GM12801 (cell line): ENCODE measurements around the gene APH1B.

Source experiments
- TF ChIP-seq, protein P1 (sequence below): IDR thresholded peaks from one replicate; pipeline ENCODE4 v1.5.1; 2011; ENCODE audit warnings: control low read depth; ENCODE audit not compliant: insufficient read length; ENCODE audit errors: extremely low read depth

Gene APH1B

GRCh38 chr15:63255489-63255990, 21.9 kb upstream of the APH1B start:
- TF ChIP-seq, protein P1, sequence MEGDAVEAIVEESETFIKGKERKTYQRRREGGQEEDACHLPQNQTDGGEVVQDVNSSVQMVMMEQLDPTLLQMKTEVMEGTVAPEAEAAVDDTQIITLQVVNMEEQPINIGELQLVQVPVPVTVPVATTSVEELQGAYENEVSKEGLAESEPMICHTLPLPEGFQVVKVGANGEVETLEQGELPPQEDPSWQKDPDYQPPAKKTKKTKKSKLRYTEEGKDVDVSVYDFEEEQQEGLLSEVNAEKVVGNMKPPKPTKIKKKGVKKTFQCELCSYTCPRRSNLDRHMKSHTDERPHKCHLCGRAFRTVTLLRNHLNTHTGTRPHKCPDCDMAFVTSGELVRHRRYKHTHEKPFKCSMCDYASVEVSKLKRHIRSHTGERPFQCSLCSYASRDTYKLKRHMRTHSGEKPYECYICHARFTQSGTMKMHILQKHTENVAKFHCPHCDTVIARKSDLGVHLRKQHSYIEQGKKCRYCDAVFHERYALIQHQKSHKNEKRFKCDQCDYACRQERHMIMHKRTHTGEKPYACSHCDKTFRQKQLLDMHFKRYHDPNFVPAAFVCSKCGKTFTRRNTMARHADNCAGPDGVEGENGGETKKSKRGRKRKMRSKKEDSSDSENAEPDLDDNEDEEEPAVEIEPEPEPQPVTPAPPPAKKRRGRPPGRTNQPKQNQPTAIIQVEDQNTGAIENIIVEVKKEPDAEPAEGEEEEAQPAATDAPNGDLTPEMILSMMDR, result no peak

DNA sequence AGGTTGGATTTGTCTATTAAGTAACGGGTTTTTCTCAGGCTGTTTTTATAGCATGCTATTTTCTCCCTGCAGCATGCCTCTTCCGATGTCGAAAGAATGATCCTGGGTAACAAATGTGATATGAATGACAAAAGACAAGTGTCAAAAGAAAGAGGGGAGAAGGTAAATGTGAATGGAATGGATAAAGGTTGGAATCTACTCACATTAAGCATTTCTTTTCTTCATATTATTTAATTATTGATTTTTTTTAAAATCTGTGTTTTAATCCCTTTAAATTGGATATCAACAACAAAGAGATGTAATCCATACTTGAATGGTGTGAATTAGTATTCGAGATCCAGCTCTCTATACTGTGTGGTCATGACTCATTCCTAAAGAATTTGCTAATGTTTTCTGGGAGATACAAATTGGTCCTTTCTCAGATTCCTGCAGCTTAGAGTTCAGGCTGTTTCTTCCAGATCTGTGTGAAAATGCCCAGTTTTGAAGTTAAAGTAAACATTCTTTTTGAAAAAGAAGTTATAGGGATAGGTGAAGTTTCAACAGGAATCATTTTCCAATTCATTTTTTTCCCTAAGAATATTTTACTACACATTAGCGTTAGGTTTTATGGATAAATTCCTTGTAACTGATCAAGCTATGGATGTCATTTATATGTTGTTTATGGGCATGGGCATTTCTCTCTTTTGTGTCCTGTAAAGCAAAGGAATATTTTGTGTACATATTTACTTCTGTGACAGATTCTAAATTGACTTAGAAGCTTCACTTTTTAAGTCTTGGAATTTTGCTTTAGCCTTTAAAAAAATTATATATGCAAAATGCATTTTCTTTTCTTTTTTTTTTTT, 20.8 kb upstream of the APH1B start:
- TF ChIP-seq, protein P1, result no peak

GRCh38 chr15:63258658-63259057, 18.7 kb upstream of the APH1B start:
- TF ChIP-seq, protein P1, result no peak

- TF ChIP-seq, protein P1, result no peak
These were observed 16.6 kb upstream of the APH1B start for GRCh38 chr15:63260791-63261190.

GRCh38 chr15:63261311-63261710, 16.1 kb upstream of the APH1B start:
- TF ChIP-seq, protein P1, result no peak

GRCh38 chr15:63263519-63263918, 13.9 kb upstream of the APH1B start:
- TF ChIP-seq, protein P1, result no peak

GRCh38 chr15:63264688-63265293, 12.6 kb upstream of the APH1B start:
- TF ChIP-seq, protein P1, result no peak
